Astrocyte (in vitro differentiated cells and primary cell): ENCODE results near the gene RRH. TPM values are rescaled to one million over a fixed set of nuclear protein-coding genes. Genes with fewer than 3 reads are reported as not detected.
A peak's percentile ranks its signal among the peaks of the same experiment; 100 is the strongest.

Source experiments
- DNase-seq: peaks from one replicate; pipeline ENCODE4 v3.0.0-alpha.2; 2010; ENCODE audit warnings: low read depth
- FAIRE-seq: peaks from 2 replicates; lab custom pipeline; 2011; peaks lifted over from hg19 to GRCh38; lab: Jason Lieb, UNC
- H2AFZ ChIP-seq: 2 replicates; pipeline ENCODE4 v1.6.0; 2012; ENCODE audit warnings: low read depth, low read length, inconsistent platforms
- H3K27ac ChIP-seq: 2 replicates; pipeline ENCODE4 v1.5.1; 2011; ENCODE audit warnings: low read depth, low read length, inconsistent platforms
- H3K27me3 ChIP-seq: 2 replicates; pipeline ENCODE4 v1.6.0; 2011; ENCODE audit warnings: low read length, inconsistent platforms; ENCODE audit not compliant: insufficient read depth
- H3K36me3 ChIP-seq: 2 replicates; pipeline ENCODE4 v1.5.1; 2011; ENCODE audit warnings: low read length, inconsistent platforms; ENCODE audit not compliant: insufficient read depth
- H3K4me1 ChIP-seq: 2 replicates; pipeline ENCODE4 v1.5.1; 2011; ENCODE audit warnings: low read length, inconsistent platforms; ENCODE audit not compliant: insufficient read depth
- H3K4me2 ChIP-seq: 2 replicates; pipeline ENCODE4 v1.6.0; 2012; ENCODE audit warnings: low read length, inconsistent platforms
- H3K4me3 ChIP-seq: 2 replicates; pipeline ENCODE4 v1.5.1; 2011; ENCODE audit warnings: low read depth, mild to moderate bottlenecking, low read length, inconsistent platforms; ENCODE audit not compliant: insufficient read depth
- H3K79me2 ChIP-seq: 2 replicates; pipeline ENCODE4 v1.6.0; 2012; ENCODE audit warnings: mild to moderate bottlenecking, low read length, inconsistent platforms; ENCODE audit not compliant: insufficient read depth
- H3K9ac ChIP-seq: 2 replicates; pipeline ENCODE4 v1.6.0; 2012; ENCODE audit warnings: mild to moderate bottlenecking, low read length, inconsistent platforms
- H3K9me3 ChIP-seq: 2 replicates; pipeline ENCODE4 v1.5.1; 2012; ENCODE audit warnings: low read depth, mild to moderate bottlenecking, low read length, inconsistent platforms; ENCODE audit not compliant: insufficient read depth
- H4K20me1 ChIP-seq: 2 replicates; pipeline ENCODE4 v1.6.0; 2012; ENCODE audit warnings: low read length, inconsistent platforms; ENCODE audit not compliant: insufficient read depth
- H3K27ac Mint-ChIP-seq: one replicate; pipeline ENCODE4 v1.8.0; 2021; ENCODE audit warnings: mild to moderate bottlenecking, mixed read lengths; ENCODE audit not compliant: unreplicated experiment
- H3K27me3 Mint-ChIP-seq: one replicate; pipeline ENCODE4 v1.8.0; 2021; ENCODE audit warnings: low read depth, mixed read lengths; ENCODE audit not compliant: unreplicated experiment
- H3K36me3 Mint-ChIP-seq: one replicate; pipeline ENCODE4 v1.8.0; 2021; ENCODE audit warnings: low read depth, mixed read lengths; ENCODE audit not compliant: unreplicated experiment
- H3K4me1 Mint-ChIP-seq: one replicate; pipeline ENCODE4 v1.8.0; 2021; ENCODE audit warnings: low read depth, mixed read lengths; ENCODE audit not compliant: unreplicated experiment
- H3K4me3 Mint-ChIP-seq: one replicate; pipeline ENCODE4 v1.8.0; 2021; ENCODE audit warnings: mild to moderate bottlenecking, moderate library complexity, mixed read lengths; ENCODE audit not compliant: unreplicated experiment
- H3K9me3 Mint-ChIP-seq: one replicate; pipeline ENCODE4 v1.8.0; 2021; ENCODE audit warnings: mild to moderate bottlenecking, mixed read lengths; ENCODE audit not compliant: unreplicated experiment
- EZH2 ChIP-seq: IDR thresholded peaks from 2 replicates; pipeline ENCODE4 v1.6.1; 2012; ENCODE audit warnings: mild to moderate bottlenecking, low read length, inconsistent platforms; ENCODE audit not compliant: insufficient read depth
- total RNA-seq: library from RNA; stranded (reverse); gene quantifications from 2 replicates; pipeline ENCODE4 v1.2.1, GENCODE V29; 2021
- TF ChIP-seq, protein P1 (sequence below): IDR thresholded peaks from 2 replicates; pipeline ENCODE4 v1.5.1; 2011; ENCODE audit warnings: low read depth, mild to moderate bottlenecking, inconsistent platforms, low read length, moderate library complexity; ENCODE audit not compliant: insufficient read depth

The RRH gene
- total RNA-seq, 1 donor from 2014 or later: 0.25 TPM

DNA sequence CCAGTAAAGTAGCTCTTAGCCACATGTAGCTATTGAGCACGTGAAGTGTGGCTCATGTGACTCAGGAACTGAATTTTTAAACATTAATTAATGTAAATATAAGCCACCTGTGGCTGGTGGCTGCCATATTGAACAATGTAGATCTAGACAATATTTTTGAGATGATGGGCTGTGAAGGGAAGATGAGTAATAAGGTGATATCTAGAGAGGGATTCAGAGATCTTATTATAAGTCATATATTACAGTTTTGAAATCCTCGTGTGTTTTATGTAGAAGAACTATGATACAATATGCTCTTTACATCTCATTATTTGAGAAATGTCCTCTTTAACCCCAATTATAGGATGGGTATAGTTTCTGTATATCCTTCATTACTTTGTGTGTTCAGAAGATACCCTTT is 6.6 kb upstream of the RRH start:
- no peak overlapping the region for H3K4me3 Mint-ChIP-seq
- H3K27ac ChIP-seq: no peak overlapping the region
- H3K27ac Mint-ChIP-seq: no peak overlapping the region
- H3K36me3 Mint-ChIP-seq: peaks cover 5% of the 10 kb centered on the region
- peaks cover 17% of the 10 kb centered on the region for H3K4me1 Mint-ChIP-seq
- DNase-seq (no peak), FAIRE-seq (no peak)
- H3K4me3 ChIP-seq: no peak overlapping the region
- H3K36me3 ChIP-seq: peaks cover 47% of the 10 kb centered on the region
- peak overlapping the region; percentile 4 for H3K4me2 ChIP-seq
- no peak overlapping the region for H2AFZ ChIP-seq
- peaks cover 54% of the 10 kb centered on the region for H3K79me2 ChIP-seq
- no peaks in the 10 kb centered on the region for H3K9me3 Mint-ChIP-seq
- H3K9me3 ChIP-seq: no peaks in the 10 kb centered on the region
- TF ChIP-seq EZH2: no peak
- TF ChIP-seq, protein P1, sequence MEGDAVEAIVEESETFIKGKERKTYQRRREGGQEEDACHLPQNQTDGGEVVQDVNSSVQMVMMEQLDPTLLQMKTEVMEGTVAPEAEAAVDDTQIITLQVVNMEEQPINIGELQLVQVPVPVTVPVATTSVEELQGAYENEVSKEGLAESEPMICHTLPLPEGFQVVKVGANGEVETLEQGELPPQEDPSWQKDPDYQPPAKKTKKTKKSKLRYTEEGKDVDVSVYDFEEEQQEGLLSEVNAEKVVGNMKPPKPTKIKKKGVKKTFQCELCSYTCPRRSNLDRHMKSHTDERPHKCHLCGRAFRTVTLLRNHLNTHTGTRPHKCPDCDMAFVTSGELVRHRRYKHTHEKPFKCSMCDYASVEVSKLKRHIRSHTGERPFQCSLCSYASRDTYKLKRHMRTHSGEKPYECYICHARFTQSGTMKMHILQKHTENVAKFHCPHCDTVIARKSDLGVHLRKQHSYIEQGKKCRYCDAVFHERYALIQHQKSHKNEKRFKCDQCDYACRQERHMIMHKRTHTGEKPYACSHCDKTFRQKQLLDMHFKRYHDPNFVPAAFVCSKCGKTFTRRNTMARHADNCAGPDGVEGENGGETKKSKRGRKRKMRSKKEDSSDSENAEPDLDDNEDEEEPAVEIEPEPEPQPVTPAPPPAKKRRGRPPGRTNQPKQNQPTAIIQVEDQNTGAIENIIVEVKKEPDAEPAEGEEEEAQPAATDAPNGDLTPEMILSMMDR: no peak
- H3K4me1 ChIP-seq: no peaks in the 10 kb centered on the region
- no peaks in the 10 kb centered on the region for H3K27me3 ChIP-seq
- H3K9ac ChIP-seq: no peak overlapping the region
- H3K27me3 Mint-ChIP-seq: no peaks in the 10 kb centered on the region
- H4K20me1 ChIP-seq: peaks cover 26% of the 10 kb centered on the region

DNA sequence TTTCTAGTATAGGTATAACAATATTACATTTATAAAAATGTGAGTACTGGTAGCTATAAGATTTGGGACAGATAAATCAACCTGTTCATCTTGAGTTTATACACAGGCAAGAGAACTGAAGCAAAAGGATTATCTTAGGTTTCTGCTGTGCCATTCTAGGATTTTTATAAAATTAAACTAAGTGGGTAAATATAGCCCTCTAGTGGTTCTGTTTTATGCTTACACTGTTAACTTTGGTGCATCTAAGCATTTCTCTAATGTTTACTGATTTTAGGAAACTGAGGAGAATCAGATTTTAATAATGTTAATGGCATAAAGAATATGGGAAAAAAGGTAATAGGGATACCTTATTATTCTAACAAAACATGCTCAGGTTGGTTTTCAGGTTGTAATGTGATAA is 1.1 kb upstream of the RRH start:
- no peak for DNase-seq
- FAIRE-seq: peak; percentile 17
- no peak overlapping the region for H3K4me3 ChIP-seq
- H3K27ac ChIP-seq: no peak overlapping the region
- Mint-ChIP-seq H3K27ac (no peak overlapping the region), H3K9me3 (no peaks in the 10 kb centered on the region), H3K36me3 (no peaks in the 10 kb centered on the region), H3K4me1 (no peaks in the 10 kb centered on the region), H3K27me3 (no peaks in the 10 kb centered on the region), H3K4me3 (no peak overlapping the region)
- no peak for TF ChIP-seq EZH2
- TF ChIP-seq, protein P1: peak; percentile 45
- peaks cover 30% of the 10 kb centered on the region for H3K36me3 ChIP-seq
- H3K4me2 ChIP-seq: no peak overlapping the region
- no peaks in the 10 kb centered on the region for H3K9me3 ChIP-seq
- no peaks in the 10 kb centered on the region for H3K4me1 ChIP-seq
- H2AFZ ChIP-seq: no peak overlapping the region
- H3K27me3 ChIP-seq: no peaks in the 10 kb centered on the region
- peaks cover 4% of the 10 kb centered on the region for H4K20me1 ChIP-seq
- H3K79me2 ChIP-seq: peaks cover 3% of the 10 kb centered on the region
- no peak overlapping the region for H3K9ac ChIP-seq

DNA sequence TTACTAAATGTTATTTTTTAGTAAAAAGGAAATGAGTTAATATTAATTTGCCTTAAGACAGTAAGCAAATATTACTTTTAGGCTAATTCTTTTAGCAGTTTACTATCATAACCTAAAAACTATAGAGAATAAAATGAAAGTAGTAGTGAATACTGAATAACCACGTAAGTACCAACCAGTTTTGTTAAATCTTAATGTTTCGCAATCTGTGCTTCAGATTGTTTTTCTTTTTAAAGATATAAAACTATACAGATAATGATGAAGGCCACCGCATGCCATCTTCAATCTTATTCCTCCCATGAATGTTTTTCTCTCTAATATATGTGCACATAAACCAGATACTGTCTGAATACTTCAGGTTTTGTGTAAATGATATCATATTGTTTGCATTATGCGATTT is 6.0 kb downstream of the RRH start:
- no peaks in the 10 kb centered on the region for H3K36me3 Mint-ChIP-seq
- Histone ChIP-seq H3K79me2 (no peaks in the 10 kb centered on the region), H3K27me3 (no peaks in the 10 kb centered on the region), H3K9me3 (no peaks in the 10 kb centered on the region), H2AFZ (no peak overlapping the region), H3K4me2 (no peak overlapping the region), H3K27ac (no peak overlapping the region), H4K20me1 (no peaks in the 10 kb centered on the region), H3K36me3 (no peaks in the 10 kb centered on the region), H3K4me1 (no peaks in the 10 kb centered on the region), H3K9ac (no peak overlapping the region), H3K4me3 (no peak overlapping the region)
- FAIRE-seq (no peak), DNase-seq (no peak)
- no peaks in the 10 kb centered on the region for H3K4me1 Mint-ChIP-seq
- H3K4me3 Mint-ChIP-seq: no peak overlapping the region
- no peaks in the 10 kb centered on the region for H3K9me3 Mint-ChIP-seq
- no peak for TF ChIP-seq EZH2
- TF ChIP-seq, protein P1: no peak
- H3K27me3 Mint-ChIP-seq: no peaks in the 10 kb centered on the region
- no peak overlapping the region for H3K27ac Mint-ChIP-seq
